Middle frontal gyrus (tissue), 1 donor: ENCODE measurements around the gene NUDT14.

Experiments
- DNase-seq: peaks from one replicate; pipeline ENCODE4 v3.0.0-alpha.2; 2015; ENCODE audit warnings: low spot score; ENCODE audit errors: extremely low spot score

NUDT14 gene

DNA sequence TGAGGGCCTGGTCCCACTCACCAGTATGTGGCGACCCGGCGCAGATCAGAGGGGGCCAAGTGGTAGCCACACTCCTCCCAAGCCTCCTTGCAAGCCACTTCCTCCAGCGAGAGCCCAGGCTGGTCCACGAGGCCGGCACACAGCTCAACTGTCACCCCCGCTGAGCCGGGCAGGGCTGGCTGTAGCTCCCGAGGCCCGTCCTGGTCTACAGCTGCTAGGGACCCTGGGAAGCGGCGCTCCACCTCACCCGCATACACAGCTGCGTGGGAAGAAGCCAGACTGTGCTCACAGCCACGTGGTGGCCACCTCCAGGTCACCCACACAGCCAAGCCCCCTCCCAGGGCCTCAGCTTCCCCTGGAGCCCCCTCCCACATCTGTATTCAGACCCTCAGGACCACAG, 4.6 kb downstream of the NUDT14 start:
- DNase-seq: no peak

- DNase-seq: no peak
These were observed 6.9 kb downstream of the NUDT14 start for GRCh38 chr14:105173901-105174894.

- DNase-seq: no peak
These were observed 8.0 kb downstream of the NUDT14 start for GRCh38 chr14:105173145-105173544.

- no peak for DNase-seq
These were observed 8.6 kb downstream of the NUDT14 start for GRCh38 chr14:105172476-105172875.

GRCh38 chr14:105171004-105171673, 10.0 kb downstream of the NUDT14 start:
- DNase-seq: no peak

DNA sequence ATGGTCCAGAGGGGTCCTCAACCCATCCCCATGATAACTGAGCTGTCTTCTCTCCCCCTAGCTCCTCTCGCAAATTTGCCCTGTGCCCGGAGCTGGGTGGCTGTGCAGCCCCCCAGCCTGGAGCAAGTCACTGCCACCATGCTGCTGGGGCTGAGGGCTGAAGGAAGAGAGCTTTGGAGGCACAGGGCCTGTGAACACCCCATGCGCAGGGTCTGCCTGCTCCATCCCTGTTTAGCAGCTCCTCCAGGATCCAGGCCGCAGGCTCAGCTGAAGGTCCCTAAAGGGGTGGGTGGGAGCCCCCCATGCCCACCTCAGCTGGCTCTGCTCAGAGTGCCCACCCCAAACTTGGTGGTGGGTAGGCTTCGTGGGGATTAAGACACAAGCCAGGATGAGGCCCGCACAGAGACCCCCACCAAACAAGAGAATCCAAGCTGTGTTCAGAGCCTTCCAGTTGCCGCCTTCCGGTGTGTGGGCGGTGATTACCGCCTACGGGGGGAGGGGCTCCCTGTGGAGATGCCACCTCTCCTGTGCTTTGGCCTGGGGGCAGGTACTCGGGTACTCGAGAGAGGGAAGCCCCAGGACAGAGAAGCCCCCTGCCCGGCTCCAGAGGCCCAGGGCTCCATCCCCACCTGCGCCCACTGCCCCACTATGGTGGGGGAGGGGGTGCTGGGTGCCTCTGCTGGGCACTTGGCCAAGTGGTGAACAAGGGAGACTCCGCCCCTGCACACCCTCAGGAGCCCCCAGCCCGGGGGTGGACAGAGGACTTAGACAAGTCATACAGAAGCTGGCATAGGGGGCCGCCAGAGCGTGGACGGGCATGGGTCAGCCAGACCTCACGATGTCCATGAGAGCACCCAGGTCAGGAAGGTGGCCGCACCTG, 11.1 kb downstream of the NUDT14 start:
- no peak for DNase-seq

DNA sequence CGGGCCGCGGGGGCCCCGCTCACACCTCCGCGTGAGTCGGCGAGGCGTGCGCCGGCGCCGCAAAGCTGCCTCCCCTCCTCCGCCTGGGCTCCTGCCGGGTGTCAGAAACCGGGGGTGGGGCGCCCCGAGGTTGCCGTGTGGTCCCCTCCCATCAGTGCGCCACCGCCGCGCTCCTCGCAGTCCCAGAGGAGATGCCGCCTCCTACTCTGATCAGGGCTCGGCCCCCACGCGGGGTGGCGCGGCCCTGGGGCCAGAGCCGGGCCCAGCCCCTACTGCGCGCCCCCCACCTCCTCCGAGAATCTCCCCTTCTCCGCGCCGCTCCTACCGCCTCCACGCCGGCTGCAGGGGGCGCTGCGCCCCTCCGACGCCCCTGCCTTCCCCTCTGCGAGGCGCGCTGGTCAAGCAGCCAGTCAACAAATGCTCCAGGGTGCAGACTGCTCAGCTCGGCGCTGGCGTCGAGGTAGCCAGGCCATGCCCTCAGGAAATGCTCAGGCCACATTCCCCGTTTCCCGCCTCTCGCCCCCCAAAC, 12.1 kb downstream of the NUDT14 start:
- no peak for DNase-seq

GRCh38 chr14:105168496-105168978, 12.6 kb downstream of the NUDT14 start, which contains the start of gene JAG2:
JAG2 (minus strand) TSS chr14:105168776; CDS start chr14:105168420, 356 bp downstream.
- no peak for DNase-seq

- DNase-seq: no peak
These were observed 13.1 kb downstream of the NUDT14 start for GRCh38 chr14:105168093-105168420.

DNA sequence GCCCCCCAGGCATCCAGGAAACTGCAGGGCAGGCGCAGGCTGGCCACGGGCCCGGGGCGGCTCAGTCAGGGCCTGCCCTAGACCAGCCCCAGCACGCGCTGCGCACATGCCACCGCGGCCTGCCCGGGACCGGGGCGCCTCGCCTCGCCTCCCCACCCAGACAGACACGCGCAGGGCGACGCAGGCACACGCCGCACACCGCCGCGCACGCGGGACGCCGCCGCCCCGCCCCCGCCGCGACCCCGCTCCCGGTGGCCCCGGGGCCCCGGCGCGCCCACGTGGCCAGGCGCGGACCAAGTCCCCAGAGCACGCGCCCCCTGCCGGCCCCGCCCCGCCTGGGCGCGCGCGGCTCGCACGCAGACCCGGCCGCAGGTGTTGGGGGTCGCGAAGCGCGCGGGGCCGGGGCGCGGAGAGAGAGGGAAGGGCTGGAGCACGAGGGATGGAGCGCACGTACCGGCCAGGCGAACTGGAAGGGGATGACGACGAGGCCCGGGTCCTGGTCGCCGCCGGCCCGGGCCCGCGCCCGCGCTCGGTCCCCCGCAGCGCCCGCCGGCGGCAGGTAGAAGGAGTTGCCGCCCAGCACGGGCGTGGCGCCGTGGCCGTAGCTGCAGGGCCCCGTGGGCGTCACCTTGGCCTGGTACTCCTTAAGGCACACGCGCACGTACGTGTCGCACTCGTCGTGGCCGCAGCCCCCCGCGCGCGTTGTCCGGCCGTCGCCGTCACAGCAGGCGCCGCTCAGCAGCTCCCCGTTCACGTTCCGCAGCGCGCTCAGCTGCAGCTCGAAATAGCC, 13.6 kb downstream of the NUDT14 start:
- no peak for DNase-seq

GRCh38 chr14:105166571-105167302, 14.4 kb downstream of the NUDT14 start:
- no peak for DNase-seq

DNA sequence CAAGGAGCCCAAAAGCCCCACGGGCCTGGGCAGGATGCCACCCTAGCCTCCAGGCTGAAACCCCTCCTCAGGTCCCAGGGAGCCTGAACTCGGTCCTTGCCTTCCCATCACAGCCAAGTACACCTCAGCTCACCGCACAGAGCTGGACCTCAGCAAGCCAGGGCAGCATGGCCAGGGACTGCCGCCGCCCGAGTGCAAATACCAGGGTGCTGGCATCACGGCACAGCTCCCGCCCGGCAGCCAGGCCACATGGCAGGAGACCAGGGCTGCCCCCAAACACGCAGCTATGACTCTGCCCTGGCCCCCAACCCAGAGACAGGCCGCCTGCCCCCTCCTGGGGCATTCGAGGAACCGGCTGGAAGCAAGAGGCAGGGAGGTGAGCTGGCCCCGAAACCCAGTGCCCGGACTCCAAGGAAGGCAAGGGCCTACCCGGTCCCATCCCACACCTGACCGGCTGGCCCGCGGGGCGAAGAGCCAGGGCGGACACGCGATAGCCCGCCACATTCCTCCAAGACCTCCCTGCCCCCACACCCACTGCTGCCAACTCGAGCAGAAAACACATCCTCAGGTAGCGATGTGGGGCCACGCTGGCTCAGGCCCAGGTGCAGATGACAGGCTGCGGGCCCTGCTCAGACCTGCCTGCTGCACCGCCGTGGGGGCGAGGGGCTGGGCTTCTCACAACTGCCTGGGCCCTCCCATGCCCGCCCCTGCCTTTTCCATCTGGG, 15.2 kb downstream of the NUDT14 start:
- DNase-seq: no peak

DNA sequence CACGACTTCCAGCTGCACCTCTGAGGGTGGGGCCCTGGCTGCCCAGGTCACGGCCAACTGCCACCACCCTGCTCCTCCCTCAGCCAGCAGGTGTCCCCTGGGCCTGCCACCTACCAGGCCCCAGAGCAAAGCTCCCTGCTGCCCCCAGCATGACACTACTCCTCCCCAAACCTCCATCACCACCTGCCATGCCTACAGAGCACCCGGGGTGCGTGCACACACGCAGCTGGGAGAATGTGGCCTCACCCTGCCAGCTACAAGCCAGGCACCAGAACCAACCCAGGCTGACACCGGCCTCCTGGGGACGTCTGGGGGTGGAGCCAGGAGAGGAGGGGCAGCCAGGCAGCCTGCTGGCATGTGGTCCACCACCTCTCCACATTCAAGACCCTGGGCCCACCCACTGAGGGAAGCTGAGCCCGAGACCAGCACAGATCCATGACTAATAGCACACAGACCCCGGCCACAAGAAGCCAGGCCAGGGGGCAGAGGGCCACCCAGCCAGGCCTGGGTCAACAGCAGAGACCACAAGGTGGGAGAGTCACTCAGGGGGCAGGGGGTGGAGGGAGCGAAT, 15.9 kb downstream of the NUDT14 start:
- no peak for DNase-seq

DNA sequence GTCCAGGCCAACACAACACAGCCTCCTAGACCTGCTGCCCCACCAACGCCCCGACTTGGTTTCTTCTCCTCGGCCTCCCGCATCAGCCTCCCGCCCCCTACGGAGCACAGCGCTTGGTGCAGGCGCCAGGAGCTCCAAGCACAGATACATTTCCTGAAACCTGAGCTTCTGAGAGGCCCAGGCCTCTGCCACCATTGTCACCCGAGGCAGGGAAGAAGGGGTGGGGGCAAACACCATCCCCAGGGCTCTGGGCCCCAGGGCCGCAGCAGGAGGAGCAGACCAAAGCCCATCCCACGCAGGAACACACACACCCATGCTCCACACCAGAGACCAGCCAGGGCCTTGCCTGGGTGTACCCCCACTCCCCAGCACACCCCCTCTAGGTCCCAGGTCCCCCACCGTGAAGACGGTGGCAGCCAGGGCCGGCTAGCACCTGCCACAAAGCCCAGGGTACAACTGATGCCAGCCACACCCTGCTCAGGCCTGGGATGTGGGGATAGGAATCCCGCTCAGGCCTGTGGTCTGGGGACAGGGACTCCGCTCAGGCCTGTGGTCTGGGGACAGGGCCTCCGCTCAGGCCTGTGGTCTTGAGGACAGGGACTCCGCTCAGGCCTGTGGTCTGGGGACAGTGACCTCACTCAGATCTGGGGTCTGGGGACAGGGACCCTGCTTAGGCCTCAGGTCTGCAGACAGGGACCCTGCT, 17.9 kb downstream of the NUDT14 start:
- DNase-seq: no peak

- DNase-seq: no peak
These were observed 18.5 kb downstream of the NUDT14 start for GRCh38 chr14:105162669-105162979.

DNA sequence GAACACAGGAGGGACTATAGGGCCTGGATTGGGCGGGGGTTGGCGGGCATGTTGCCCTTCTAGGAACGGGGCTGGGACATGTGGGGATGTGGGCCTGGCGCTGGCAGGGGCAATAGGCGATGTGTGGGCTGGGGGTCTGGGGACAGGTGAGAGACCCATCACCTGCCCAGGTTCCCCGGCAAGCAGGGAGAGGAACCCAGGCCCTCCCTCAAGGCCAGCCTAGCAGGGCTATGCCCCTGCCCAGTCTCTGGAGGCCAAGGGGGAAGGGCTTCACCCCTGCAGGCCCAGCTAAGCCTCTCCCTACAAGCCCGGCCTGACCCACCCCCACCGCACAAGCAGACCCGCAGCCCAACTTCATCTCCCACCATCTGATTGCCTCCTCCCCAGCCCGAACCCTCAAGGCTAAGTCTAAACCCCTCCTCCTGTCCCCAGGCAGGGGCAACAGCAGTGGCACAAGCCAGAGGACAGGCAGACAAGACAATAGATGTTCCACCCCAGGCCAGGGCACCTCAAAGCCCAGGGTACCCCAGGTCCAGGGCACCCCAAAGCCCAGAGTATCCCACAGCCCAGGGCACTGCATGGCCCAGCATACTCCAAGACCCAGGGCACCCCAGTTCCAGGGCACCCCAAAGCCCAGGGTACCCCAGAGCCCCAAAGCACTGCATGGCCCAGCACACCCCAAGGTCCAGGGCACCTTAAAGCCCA, 19.0 kb downstream of the NUDT14 start:
- DNase-seq: no peak

DNA sequence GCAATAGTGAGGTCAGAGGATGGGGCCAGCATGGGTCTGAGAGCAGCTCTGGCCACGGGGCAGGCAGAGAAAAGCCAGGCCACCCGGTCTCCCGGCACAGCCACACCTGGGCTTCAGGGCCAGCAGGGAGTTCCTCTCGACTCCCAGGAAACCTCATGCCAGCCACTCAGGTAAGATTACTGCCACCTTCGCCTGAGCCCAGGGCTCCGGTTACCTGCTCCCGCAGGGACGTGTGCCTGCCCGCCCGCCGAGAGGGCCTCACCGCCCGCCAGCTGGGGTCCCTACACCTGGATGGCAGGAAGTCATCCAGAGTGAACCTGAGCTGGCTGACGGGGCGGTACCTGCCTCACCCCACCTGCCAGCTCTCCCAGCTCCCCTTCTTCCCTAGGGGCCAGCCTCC, 19.8 kb downstream of the NUDT14 start:
- DNase-seq: no peak

DNA sequence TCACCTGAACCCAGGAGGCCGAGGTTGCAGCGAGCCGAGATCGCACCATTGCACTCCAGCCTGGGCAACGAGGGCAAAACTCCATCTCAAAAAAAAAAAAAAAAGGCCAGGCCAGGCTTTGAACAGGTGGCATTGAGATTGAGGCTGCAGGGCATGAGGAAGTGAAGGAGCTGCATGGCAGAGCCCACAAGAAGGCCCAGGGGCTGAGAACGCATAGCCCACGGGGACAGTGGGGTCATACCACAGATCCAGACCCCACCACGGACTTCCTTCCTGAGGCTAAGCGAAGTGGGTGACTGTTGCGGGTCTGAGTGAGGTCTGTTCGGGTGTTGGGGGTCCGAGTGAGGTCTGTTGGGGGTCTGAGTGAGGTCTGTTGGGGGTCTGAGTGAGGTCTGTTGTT, 20.3 kb downstream of the NUDT14 start:
- DNase-seq: no peak
